IMR-90 (cell line): ENCODE data around the gene SAMD11. TPM values are rescaled to one million over a fixed set of nuclear protein-coding genes. Genes with fewer than 3 reads are reported as not detected.

Experiments used
- ATAC-seq: fragments of 200-7000 bp; cut with Tn5 transposase; 2 replicates; pipeline ENCODE4 v1.9.1; 2020; ENCODE audit warnings: low read depth, mild to moderate bottlenecking, moderate library complexity
- BruUV-seq: library from RNA; stranded (reverse); fragments of 400-500 nt; replicated peaks from 2 replicates; lab custom pipeline; 2021; lab: Mats Ljungman, UMichigan
- CTCF ChIA-PET: fragments of 300-600 bp; formaldehyde crosslinking; extraction: SDS; loops from one replicate; lab custom pipeline; 2021; ENCODE audit warnings: antibody characterized with exemption; lab: Yijun Ruan, JAX
- POLR2A ChIA-PET: fragments of 300-600 bp; sonication (Branson Sonifier 250); formaldehyde crosslinking; loops from one replicate; lab custom pipeline; 2022; ENCODE audit warnings: antibody characterized with exemption; ENCODE audit not compliant: unreplicated experiment; lab: Charles Lee
- DNase-seq: peaks from one replicate; pipeline ENCODE4 v3.0.0; 2013
- H2AFZ ChIP-seq: replicated peaks from 2 replicates; pipeline ENCODE3; 2013; ENCODE audit warnings: low read length, mild to moderate bottlenecking; ENCODE audit not compliant: poor library complexity
- H2AK5ac ChIP-seq: 2 replicates; pipeline ENCODE4 v1.6.1; 2013; ENCODE audit warnings: low read depth, low read length, inconsistent platforms
- H2AK9ac ChIP-seq: replicated peaks from 2 replicates; pipeline ENCODE3; 2013; ENCODE audit warnings: mild to moderate bottlenecking, low read depth, low read length, moderate library complexity; ENCODE audit not compliant: poor library complexity
- H2BK120ac ChIP-seq: 2 replicates; pipeline ENCODE4 v1.6.1; 2013; ENCODE audit warnings: low read depth, low read length, inconsistent platforms
- H2BK15ac ChIP-seq: 3 replicates; pipeline ENCODE4 v1.6.1; 2013; ENCODE audit warnings: low read depth, low read length, inconsistent platforms
- H2BK20ac ChIP-seq: 2 replicates; pipeline ENCODE4 v1.6.1; 2013; ENCODE audit warnings: low read depth, mild to moderate bottlenecking, inconsistent platforms, low read length, moderate library complexity
- H2BK5ac ChIP-seq: 2 replicates; pipeline ENCODE4 v1.6.1; 2013; ENCODE audit warnings: mild to moderate bottlenecking, low read depth, low read length, inconsistent platforms; ENCODE audit not compliant: poor library complexity, severe bottlenecking
- H3K14ac ChIP-seq: replicated peaks from 2 replicates; pipeline ENCODE4 v1.6.1; 2013; ENCODE audit warnings: low read depth, low read length, inconsistent platforms
- H3K18ac ChIP-seq: 2 replicates; pipeline ENCODE4 v1.6.1; 2013; ENCODE audit warnings: low read depth, low read length, control low read depth
- H3K23ac ChIP-seq: 2 replicates; pipeline ENCODE4 v1.6.1; 2013; ENCODE audit warnings: low read depth, low read length, inconsistent platforms
- H3K27ac ChIP-seq: 2 replicates; pipeline ENCODE4 v1.5.1; 2013; ENCODE audit warnings: mild to moderate bottlenecking, control low read depth, low read length; ENCODE audit not compliant: insufficient read depth
- H3K27me3 ChIP-seq: 2 replicates; pipeline ENCODE4 v1.6.1; 2013; ENCODE audit warnings: low read length; ENCODE audit not compliant: control insufficient read depth, insufficient read depth
- H3K36me3 ChIP-seq: 2 replicates; pipeline ENCODE4 v1.6.1; 2013; ENCODE audit warnings: low read length, mixed read lengths; ENCODE audit not compliant: control insufficient read depth, insufficient read depth
- H3K4ac ChIP-seq: 2 replicates; pipeline ENCODE4 v1.6.1; 2013; ENCODE audit warnings: low read depth, low read length, inconsistent platforms
- H3K4me1 ChIP-seq: 2 replicates; pipeline ENCODE4 v1.6.1; 2013; ENCODE audit warnings: low read length, mixed read lengths; ENCODE audit not compliant: control insufficient read depth, insufficient read depth
- H3K4me2 ChIP-seq: 2 replicates; pipeline ENCODE4 v1.6.1; 2013; ENCODE audit warnings: low read depth, mild to moderate bottlenecking, control low read depth, low read length, moderate library complexity
- H3K4me3 ChIP-seq: 2 replicates; pipeline ENCODE4 v1.5.1; 2013; ENCODE audit warnings: low read depth, mild to moderate bottlenecking, control low read depth, low read length, moderate library complexity; ENCODE audit not compliant: insufficient read depth
- H3K56ac ChIP-seq: 2 replicates; pipeline ENCODE4 v1.6.1; 2013; ENCODE audit warnings: low read length, inconsistent platforms; ENCODE audit not compliant: insufficient read depth; ENCODE audit errors: extremely low read depth
- H3K79me1 ChIP-seq, 2 experiments: 2 replicates each; pipeline ENCODE4 v1.6.1; 2013; ENCODE audit warnings: low read length in 2 of 2, inconsistent platforms in 1 of 2, low read depth in 1 of 2
- H3K9ac ChIP-seq: 2 replicates; pipeline ENCODE4 v1.6.1; 2013; ENCODE audit warnings: low read depth, low read length, control low read depth
- H3K9me1 ChIP-seq: 2 replicates; pipeline ENCODE4 v1.6.1; 2013; ENCODE audit warnings: low read length, inconsistent platforms; ENCODE audit not compliant: insufficient read depth
- H3K9me3 ChIP-seq: 2 replicates; pipeline ENCODE4 v1.6.1; 2013; ENCODE audit warnings: low read length; ENCODE audit not compliant: control insufficient read depth, insufficient read depth
- H4K20me1 ChIP-seq: 2 replicates; pipeline ENCODE4 v1.6.1; 2013; ENCODE audit warnings: low read length, inconsistent platforms; ENCODE audit not compliant: insufficient read depth
- H4K5ac ChIP-seq: 2 replicates; pipeline ENCODE4 v1.6.1; 2013; ENCODE audit warnings: mild to moderate bottlenecking, low read depth, low read length, control low read depth
- H4K8ac ChIP-seq, 2 experiments: 2 replicates each; pipeline ENCODE4 v1.6.1; 2013; ENCODE audit warnings: low read depth in 2 of 2, low read length in 2 of 2, control low read depth in 1 of 2, inconsistent platforms in 1 of 2
- H4K91ac ChIP-seq: 2 replicates; pipeline ENCODE4 v1.6.1; 2013; ENCODE audit warnings: low read depth, low read length, inconsistent platforms; ENCODE audit not compliant: insufficient read depth
- BHLHE40 ChIP-seq: fragments of 150-350 bp; IDR thresholded peaks from 2 replicates; pipeline ENCODE4 v1.6.1; 2016; ENCODE audit warnings: mild to moderate bottlenecking, low read depth, low read length
- CEBPB ChIP-seq: IDR thresholded peaks from 2 replicates; pipeline ENCODE4 v1.6.1; 2012; ENCODE audit warnings: low read depth, low read length, improper control_type of control experiment
- FOS ChIP-seq: fragments of 150-350 bp; IDR thresholded peaks from 2 replicates; pipeline ENCODE4 v1.6.1; 2016; ENCODE audit warnings: low read depth, low read length
- MAFK ChIP-seq: IDR thresholded peaks from 2 replicates; pipeline ENCODE4 v1.6.1; 2012; ENCODE audit warnings: low read depth, low read length, improper control_type of control experiment
- MXI1 ChIP-seq: IDR thresholded peaks from 2 replicates; pipeline ENCODE4 v1.6.1; 2012; ENCODE audit warnings: low read depth, mild to moderate bottlenecking, low read length, moderate library complexity, borderline replicate concordance
- NFE2L2 ChIP-seq: fragments of 150-350 bp; IDR thresholded peaks from 2 replicates; pipeline ENCODE4 v1.6.1; 2016; ENCODE audit warnings: low read depth, mild to moderate bottlenecking, low read length
- POLR2A ChIP-seq: IDR thresholded peaks from 2 replicates; pipeline ENCODE4 v1.6.1; 2012; ENCODE audit warnings: mild to moderate bottlenecking, low read depth, low read length
- RCOR1 ChIP-seq: IDR thresholded peaks from 2 replicates; pipeline ENCODE4 v1.6.1; 2012; ENCODE audit warnings: mild to moderate bottlenecking, low read length, improper control_type of control experiment; ENCODE audit not compliant: insufficient replicate concordance
- RFX5 ChIP-seq: IDR thresholded peaks from 2 replicates; pipeline ENCODE4 v1.8.0; 2012; ENCODE audit warnings: low read depth, mild to moderate bottlenecking, low read length, moderate library complexity
- SMC3 ChIP-seq: fragments of 150-350 bp; IDR thresholded peaks from 2 replicates; pipeline ENCODE4 v1.6.1; 2016; ENCODE audit warnings: low read depth, mild to moderate bottlenecking, antibody characterized with exemption, low read length, moderate library complexity
- WGBS, 2 experiments: methylation state at CpG; one replicate each; pipeline versions ENCODE4 v1.1.5 to v1.1.7; 2013; ENCODE audit warnings: missing lambda C conversion rate in 2 of 2; ENCODE audit not compliant: insufficient read length in 1 of 2; ENCODE audit errors: extremely low coverage in 2 of 2; 5-methylcytosine and 5-hydroxymethylcytosine counted together
- dilution Hi-C: fragments of 300-500 bp; cut with HindIII; formaldehyde crosslinking; loops from one replicate; pipeline ENCODE4 v1.14.3; 2018; ENCODE audit warnings: low sequenced_read_pairs; ENCODE audit not compliant: unreplicated experiment
- in situ Hi-C: fragments of 300-500 bp; cut with MboI; formaldehyde crosslinking; loops from 3 replicates; pipeline ENCODE4 v1.14.3; 2019; ENCODE audit warnings: low sequenced_read_pairs, inconsistent platforms, mixed read lengths
- intact Hi-C: fragments of 100-400 bp; cut with micrococcal nuclease; formaldehyde crosslinking; loops from 2 replicates; pipeline ENCODE4 v1.10.0; 2022
- polyA plus RNA-seq, 3 experiments: library from polyadenylated mRNA; depleted of rRNA; stranded (reverse); fragments of >200 nt; gene quantifications; 2 replicates each; pipeline ENCODE4 v1.2.3, GENCODE V29; 2012; ENCODE audit warnings: low replicate concordance in 1 of 3
- total RNA-seq: library from RNA; depleted of rRNA; stranded (reverse); fragments of >200 nt; gene quantifications from 2 replicates; pipeline ENCODE4 v1.2.3, GENCODE V29; 2012
- TF ChIP-seq, protein P1 (sequence below): fragments of 150-350 bp; IDR thresholded peaks from 2 replicates; pipeline ENCODE4 v1.6.1; 2017; ENCODE audit warnings: mild to moderate bottlenecking, antibody characterized with exemption, low read length, low read depth
- TF ChIP-seq, protein P2 (sequence below): conservative IDR thresholded peaks from 2 replicates; pipeline ENCODE4 v1.5.1; 2012; ENCODE audit warnings: mild to moderate bottlenecking, low read depth, low read length, improper control_type of control experiment
- TF ChIP-seq, protein P3 (sequence below): fragments of 150-350 bp; IDR thresholded peaks from 2 replicates; pipeline ENCODE4 v1.6.1; 2016; ENCODE audit warnings: low read depth, mild to moderate bottlenecking, low read length, moderate library complexity, borderline replicate concordance

SAMD11 gene
- total and polyA plus RNA-seq, 2 of the 4 experiments (the other 2 are of a cell fraction) = 5.9 to 22.9 TPM

DNA sequence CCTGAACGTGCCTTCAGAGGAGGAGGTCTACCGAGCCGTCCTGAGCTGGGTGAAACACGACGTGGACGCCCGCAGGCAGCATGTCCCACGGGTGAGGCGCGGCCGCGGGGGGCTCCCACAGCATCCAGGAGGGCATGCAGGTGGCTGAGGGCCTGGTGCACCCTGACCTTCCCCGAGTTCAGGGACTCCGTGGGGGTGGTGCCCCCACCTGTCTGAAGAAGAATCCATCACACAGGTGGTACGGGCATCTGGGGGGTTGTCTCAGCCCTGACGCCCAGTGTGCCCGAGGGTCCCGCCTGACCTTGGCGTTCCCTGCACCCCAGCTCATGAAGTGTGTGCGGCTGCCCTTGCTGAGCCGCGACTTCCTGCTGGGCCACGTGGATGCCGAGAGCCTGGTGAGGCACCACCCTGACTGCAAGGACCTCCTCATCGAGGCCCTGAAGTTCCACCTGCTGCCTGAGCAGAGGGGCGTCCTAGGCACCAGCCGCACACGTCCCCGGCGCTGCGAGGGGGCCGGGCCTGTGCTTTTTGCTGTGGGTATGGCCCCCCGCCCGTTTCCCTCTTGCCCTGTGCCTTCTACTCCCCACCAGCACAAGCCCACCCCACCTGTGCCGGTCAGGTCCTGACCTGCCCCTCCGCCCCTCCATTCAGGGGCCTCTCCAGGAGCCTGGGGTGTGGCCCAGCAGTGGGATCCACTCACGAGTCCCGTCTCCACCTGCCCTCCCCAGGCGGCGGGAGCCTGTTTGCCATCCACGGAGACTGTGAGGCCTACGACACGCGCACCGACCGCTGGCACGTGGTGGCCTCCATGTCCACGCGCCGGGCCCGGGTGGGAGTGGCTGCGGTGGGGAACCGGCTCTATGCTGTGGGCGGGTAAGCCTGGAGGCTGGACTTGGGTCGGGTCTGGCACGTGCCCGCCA, 38.9 kb downstream of the SAMD11 start:
- CTCF ChIA-PET = no interaction called here
- no peak overlapping the region for H4K5ac ChIP-seq

More for the DNA sequence above, 38.9 kb downstream of the SAMD11 start:
- WGBS, 2 experiments = 93% methylated on average over 30 of the region's 57 CpGs; no CpG with 5 or more reads in 1 of the 2 experiments
- no peak for ATAC-seq
- H3K27me3 ChIP-seq = no peaks in the 10 kb centered on the region
- H2AK5ac ChIP-seq = no peak overlapping the region
- no peak overlapping the region for H4K91ac ChIP-seq
- no peak overlapping the region for H3K9ac ChIP-seq
- H3K18ac ChIP-seq = no peak overlapping the region
- no peak overlapping the region for H4K8ac ChIP-seq
- H3K9me3 ChIP-seq = no peaks in the 10 kb centered on the region
- dilution Hi-C loops = no loop called here
- in situ Hi-C loops = no loop called here
- BruUV-seq = no TSS peak
- H3K27ac ChIP-seq = no peak overlapping the region
- intact Hi-C loops = no loop called here
- no peak overlapping the region for H2BK120ac ChIP-seq
- H3K79me1 ChIP-seq = peaks cover 9 to 36% of the 10 kb centered on the region in 2 experiments; a peak in 3 of 4 replicates
- no peak overlapping the region for H3K4me2 ChIP-seq
- no peak overlapping the region for H3K56ac ChIP-seq
- peak overlapping the region; percentile 55 for H2AK9ac ChIP-seq
- H2AFZ ChIP-seq = no peak overlapping the region
- H4K20me1 ChIP-seq = peaks cover 9% of the 10 kb centered on the region
- H3K4me1 ChIP-seq = peaks cover 16% of the 10 kb centered on the region
- H3K14ac ChIP-seq = no peak overlapping the region
- H3K4me3 ChIP-seq = no peak overlapping the region
- POLR2A ChIA-PET = no interaction called here
- H2BK15ac ChIP-seq = no peak overlapping the region
- H2BK20ac ChIP-seq = no peak overlapping the region
- no peak overlapping the region for H3K23ac ChIP-seq
- DNase-seq = no peak
- H3K4ac ChIP-seq = no peak overlapping the region
- no peak for TF ChIP-seq CEBPB
- no peak for TF ChIP-seq NFE2L2
- TF ChIP-seq RCOR1 = no peak
- TF ChIP-seq POLR2A = no peak
- TF ChIP-seq, protein P1, sequence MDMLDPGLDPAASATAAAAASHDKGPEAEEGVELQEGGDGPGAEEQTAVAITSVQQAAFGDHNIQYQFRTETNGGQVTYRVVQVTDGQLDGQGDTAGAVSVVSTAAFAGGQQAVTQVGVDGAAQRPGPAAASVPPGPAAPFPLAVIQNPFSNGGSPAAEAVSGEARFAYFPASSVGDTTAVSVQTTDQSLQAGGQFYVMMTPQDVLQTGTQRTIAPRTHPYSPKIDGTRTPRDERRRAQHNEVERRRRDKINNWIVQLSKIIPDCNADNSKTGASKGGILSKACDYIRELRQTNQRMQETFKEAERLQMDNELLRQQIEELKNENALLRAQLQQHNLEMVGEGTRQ = no peak
- TF ChIP-seq, protein P2, sequence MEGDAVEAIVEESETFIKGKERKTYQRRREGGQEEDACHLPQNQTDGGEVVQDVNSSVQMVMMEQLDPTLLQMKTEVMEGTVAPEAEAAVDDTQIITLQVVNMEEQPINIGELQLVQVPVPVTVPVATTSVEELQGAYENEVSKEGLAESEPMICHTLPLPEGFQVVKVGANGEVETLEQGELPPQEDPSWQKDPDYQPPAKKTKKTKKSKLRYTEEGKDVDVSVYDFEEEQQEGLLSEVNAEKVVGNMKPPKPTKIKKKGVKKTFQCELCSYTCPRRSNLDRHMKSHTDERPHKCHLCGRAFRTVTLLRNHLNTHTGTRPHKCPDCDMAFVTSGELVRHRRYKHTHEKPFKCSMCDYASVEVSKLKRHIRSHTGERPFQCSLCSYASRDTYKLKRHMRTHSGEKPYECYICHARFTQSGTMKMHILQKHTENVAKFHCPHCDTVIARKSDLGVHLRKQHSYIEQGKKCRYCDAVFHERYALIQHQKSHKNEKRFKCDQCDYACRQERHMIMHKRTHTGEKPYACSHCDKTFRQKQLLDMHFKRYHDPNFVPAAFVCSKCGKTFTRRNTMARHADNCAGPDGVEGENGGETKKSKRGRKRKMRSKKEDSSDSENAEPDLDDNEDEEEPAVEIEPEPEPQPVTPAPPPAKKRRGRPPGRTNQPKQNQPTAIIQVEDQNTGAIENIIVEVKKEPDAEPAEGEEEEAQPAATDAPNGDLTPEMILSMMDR = no peak
- TF ChIP-seq MAFK = no peak
- TF ChIP-seq BHLHE40 = no peak
- TF ChIP-seq SMC3 = no peak
- no peak for TF ChIP-seq RFX5
- TF ChIP-seq MXI1 = no peak
- TF ChIP-seq, protein P3, sequence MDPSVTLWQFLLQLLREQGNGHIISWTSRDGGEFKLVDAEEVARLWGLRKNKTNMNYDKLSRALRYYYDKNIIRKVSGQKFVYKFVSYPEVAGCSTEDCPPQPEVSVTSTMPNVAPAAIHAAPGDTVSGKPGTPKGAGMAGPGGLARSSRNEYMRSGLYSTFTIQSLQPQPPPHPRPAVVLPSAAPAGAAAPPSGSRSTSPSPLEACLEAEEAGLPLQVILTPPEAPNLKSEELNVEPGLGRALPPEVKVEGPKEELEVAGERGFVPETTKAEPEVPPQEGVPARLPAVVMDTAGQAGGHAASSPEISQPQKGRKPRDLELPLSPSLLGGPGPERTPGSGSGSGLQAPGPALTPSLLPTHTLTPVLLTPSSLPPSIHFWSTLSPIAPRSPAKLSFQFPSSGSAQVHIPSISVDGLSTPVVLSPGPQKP = no peak
- TF ChIP-seq FOS = no peak
- peaks cover 20% of the 10 kb centered on the region for H3K36me3 ChIP-seq
- H3K9me1 ChIP-seq = peaks cover 5% of the 10 kb centered on the region; the same call in 1 of the 2 replicates
- no peak overlapping the region for H2BK5ac ChIP-seq
